Measurements from ENCODE around the gene DNAJA3.

DNAJA3 gene

DNA sequence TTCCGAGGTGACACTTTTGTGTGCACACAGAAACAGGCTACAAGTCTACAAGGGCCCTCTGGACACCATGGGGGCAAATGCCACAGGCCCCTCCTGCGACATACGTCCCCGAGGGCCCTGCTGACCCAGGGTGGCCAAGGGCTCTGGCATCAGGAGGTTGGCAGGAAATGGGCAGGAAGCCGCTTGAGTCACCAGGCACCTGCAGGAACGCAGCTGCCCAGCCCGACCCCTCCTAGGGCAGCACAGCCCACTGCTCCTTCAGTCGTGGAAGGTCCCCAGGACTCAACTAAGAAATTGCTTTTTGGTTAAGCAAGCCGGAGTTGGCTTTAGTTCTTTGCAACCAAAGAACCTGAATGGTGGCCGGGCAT is 17.4 kb upstream of the DNAJA3 start:
- no peak for DNase-seq

DNA sequence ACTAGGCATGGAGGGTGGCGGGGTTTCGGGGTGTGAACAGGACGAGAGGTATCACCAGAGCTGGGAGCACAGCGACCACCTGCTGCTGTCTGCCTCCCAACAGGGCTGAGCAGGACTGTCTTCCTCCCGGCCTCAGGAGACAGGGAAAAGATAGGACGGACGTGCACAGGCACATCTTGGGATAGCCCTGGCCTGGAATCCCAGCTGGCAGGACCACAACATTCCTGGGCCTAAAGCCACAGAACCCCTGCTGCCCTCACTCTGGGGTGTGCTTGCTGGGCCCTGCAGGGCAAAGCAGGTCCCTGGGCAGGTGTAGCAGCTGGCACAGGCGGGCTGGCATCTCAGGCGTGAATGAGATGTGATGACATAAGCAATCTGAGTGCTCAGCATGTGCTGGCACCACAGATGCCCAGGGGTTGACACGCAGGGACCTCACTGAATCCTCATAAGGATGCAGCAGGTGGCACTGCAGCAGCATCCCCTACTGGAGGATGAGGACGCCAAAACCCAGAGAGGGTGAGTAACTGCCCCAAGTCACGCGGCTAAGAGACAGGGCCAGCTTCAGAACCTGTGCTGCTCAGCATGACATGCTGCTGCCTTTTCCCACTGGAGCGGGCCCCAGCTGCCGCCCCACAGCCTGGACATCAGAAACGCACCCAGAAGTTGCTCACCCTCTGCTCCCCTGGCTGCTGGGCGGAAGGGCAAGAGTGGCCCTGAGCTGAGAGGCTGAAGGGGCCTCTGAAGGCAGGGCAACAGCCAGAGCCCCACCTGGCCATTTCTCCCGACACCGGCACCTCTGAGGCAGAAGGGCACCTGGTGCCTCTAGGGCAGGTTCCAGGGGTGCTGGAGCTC is 16.4 kb upstream of the DNAJA3 start:
- no peak for DNase-seq

DNA sequence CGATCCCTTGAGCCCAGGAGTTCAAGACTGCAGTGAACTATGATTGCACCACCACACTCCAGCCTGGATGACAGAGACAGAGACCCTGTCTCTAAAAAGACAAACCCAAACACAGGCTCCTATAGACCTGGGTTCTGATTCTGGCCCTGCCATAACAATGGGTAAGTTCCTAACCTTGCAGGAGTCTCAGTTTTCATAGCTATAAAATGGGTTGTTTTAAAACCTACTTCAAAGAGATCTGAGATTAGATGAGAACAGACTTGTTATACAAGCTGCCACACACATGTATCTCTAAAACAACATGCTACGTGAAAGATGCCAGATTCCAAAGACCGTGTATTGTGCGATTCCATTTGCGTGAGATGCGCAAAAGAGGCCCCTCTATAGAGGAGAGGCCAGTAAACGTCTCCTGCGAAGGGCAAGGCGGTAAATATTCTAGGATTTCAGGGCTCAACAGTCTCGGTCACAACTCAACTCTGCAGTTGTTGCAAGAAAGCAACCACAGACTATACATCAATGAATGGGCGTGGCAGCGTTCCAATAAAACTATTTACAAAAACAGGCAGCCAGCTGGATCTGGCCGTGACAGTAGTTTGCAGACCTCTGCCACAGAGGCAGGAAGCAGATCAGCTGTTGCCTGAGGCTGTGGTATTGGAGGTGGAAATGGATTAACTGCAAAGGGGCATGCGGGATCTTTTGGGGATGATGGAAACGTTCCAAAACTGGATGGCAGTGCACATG is 15.2 kb upstream of the DNAJA3 start:
- no peak for DNase-seq

DNA sequence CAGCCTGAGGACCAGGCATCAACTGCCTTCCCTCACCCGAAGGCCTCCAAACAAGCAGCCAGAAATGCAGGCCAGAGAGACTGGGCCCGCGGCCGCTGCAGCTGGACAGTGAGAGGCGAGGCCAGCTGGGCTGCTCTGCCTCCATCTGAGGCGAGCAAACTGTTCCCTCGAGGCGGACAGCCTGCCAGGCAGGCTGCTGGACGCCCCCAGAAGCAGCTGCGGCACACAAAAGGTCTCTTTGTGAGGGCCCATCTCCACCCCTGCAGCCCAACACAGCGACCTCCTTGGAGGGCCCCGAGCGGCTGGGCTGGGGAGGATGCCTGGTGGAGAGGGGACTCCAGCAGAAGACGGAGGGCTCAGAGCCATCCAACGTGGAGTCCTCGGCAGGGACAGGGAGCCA is 14.0 kb upstream of the DNAJA3 start:
- no peak for DNase-seq

DNA sequence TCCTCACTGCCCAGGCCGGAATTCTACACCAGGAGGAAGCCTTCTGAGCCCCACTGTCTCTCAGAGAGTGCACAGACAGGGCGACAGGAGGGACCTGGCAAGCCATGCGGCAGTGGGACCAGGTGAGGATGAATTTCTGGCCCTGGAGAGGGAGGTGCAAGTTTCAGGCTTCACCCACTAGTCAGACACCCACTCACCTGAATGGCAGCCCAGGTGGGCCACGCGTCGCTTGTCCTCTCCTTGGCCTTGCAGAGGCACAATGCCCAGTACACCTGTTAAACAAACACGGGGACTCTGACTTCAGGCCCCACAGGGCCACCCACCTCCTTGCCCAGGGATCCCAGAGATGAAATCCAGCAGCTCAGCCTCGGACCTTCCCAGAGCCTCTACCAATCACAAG is 13.5 kb upstream of the DNAJA3 start:
- no peak for DNase-seq

DNA sequence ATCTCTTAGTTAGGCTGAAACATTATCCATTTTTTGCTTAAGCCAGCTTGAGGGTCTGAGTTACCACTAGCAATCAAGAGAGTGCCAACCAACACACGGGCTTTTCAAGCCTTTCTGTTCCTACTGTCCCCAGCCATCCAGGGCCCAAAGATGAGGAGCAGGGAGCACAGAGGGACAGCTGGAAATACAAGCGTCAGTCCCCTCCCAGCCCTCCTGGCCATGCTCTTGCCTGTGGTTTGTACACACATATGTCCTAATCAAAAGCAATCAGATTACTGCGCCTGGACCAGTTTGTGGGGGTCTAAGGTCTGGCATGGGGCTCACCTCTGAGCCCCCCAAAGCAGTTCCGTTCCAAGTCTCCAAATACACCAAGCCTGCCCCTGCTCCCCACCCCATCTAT is 12.8 kb upstream of the DNAJA3 start:
- DNase-seq: no peak

DNA sequence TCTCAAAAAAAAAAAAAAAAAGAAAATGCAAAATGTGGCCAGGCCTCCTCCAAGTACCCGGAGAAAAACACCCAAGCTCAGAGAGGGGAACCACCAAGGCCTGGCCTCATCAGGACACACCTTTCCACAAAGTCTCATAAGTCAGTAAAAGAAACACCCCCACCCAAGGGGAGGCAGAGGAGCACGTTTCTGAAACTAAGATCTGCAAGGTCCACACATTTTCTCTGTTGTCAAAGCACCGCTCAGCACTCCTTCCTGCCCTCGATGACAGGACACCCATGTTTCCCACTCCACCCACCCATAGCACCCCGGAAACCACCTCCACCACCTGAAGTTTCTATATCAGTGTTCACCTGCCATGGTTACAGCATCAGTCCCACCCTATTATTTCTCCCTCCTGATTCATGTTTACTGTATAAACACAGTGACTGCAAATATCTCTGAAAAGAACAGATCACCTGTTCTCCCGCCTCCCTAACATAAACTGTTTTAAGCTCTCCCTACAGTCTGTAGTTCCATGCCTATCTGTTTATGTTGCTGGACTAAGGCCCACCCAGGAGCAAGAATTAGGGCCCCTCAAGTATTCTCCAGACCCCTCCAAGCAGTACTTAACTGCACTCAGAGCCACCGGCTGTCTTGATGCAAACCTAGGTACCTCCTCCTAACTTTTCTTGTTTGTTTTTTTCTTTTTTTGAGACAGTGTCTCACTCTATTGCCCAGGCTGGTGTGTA is 11.3 kb upstream of the DNAJA3 start:
- no peak for DNase-seq

DNA sequence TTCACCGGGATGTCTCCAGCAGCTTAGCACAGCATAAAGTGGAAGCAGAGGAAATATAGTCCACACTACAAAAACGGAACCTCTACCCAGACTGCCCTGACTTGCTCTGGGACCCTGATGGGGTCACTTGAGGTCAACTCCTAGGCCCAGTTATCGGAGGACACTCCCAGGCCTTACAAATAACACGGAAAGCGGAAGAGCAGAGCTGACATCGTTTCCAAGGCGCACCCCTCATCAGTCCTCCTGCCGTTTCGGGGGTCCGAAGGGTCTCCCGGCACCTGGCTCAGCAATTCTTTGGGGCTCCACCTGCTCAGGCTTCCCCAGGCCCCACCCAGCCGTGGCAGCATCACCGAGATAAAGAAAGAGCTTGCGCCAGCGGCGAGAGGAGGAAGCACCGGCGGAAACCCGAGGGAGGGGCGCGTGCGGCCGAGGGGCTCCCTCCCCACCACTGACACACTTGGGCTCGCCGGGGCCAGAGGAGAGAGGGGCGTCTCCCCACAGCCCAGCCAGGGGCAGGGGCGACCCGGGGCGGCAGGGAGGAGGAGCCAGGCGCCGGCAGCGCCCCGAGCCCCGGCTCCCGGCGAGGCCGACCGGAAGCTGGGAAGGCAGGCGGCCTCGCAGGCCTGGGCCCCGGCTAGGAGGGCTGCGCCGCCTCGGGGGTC is 10.0 kb upstream of the DNAJA3 start:
- no peak for DNase-seq

DNA sequence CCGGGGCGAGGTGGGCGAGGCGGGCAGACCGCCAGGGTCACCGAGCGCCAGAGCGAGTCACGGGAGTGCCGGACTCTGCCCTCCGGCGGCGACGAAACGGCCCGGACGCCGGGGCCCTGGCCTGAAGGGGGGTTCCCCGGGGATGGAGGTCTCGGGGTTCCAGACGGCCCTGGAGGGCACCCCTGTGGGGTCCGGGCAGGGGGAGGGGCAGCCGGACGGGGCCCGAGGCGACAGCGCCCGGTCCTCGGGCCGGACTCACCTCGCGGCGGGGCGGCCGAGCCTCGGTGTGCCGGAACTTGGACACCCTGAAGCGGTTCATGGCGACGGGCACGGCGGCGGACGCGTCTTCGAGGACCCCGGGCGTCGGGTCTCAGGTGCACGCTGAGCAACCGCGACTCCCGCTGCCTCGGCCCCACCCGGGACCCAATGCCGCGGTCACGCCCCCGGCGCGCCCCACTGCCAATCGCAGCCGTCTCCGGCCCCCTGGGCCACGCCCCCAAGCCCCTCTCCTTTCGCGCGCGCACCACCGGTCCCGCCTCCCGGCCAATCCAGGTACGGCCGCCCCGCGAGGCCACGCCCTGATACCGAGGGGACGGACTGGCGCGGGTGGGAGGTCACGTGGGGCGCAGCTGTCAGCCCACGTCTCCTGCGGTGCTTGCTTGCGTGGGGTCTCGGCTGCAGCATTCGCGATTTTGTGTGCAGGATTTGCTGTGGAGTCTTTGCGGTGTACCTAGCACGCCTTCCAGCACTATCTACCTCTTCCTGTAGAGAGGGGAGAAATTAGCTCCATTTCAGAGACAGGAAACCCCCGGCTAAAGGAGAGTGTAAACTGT is 9.3 kb upstream of the DNAJA3 start, which contains the start of gene CORO7:
CORO7 (minus strand) TSS at position 397 of the 833 bp plus-strand sequence; CDS start at position 319, 78 bp downstream.
- peak; percentile 46 for DNase-seq

DNA sequence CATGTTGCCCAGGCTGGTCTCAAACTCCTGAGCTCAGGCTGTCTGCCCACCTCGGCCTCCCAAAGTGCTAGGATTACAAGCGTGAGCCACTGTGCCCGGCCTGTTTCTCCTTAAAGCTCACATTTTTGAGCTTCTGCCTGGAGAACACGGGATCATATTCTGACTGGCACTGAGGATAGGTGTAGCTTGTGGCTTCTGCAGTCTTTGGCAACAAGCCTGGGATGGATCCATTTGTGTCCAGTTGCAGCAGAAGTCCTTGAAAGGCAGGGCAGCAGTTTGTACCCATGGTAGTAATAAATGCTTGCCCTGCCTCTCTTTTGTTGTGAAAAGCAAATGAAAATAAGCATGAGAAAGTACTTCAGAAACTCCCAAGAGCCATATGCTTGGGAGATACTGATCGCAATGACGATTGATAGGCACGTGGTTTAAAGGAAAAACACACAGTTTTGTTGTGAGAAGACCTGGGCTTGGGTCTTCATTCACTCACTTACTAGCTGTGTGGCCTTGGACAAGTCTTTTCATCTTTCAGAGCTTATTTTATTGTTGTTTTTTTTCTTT is 6.2 kb upstream of the DNAJA3 start:
- DNase-seq: no peak

DNA sequence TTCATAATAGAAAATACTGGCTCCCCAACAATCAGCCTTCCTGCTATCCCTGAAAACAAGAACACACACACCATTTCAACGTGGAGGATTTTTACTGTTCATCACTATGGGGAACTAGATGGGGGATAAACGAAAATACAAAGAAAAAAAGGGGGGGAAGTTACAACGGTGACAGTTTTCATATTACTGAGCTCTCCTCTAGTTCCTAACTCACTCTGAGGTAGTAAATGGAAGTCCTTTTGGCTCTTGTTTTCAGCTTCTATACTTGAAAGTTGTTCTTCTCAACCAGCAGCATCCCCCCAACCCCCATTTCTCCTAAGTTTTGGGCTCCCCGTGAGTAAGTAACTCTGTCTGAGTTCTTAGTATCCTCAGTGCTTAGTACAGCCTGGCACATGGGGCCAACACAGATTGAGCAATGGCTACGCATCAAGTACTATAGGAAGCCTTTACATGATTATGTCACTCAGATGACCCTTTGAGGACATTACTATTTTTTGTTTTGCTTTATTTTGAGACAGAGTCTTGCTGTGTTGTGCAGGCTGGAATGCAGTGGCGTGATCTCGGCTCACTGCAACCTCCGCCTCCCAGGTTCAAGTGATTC is 5.1 kb upstream of the DNAJA3 start:
- DNase-seq: no peak

DNA sequence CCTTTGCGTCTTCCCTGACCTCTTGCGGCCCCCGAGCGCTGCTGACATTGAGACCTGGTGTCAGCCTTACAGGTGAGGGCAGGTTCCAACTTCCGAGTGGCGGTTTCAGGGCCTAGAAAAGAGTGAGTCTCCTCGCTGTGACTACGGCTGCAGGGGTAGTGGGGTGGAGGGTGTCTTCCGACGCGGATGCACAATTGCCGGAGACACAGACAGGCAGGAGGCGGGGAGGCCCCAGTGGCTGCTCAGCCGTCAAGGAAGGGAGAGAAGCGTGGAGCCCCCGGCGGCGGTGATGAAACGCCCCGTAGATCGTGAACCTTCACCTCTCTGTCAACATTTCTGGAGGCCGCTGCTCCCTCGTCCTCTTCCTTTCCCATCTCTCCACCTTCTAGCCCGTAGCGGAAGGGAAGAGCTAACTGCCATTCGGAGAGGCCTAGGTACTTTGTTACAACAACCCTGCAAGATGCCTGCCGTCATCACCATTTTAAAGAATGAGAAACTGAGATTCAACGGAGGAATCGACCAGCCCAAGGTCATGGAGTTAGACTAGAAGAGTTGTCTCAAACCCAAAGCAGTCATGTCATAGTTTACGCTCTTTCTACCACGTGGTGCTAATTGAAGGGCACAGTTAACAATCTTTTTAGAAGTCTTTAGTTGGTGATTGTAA is 485 bp downstream of the DNAJA3 start:
- no peak for DNase-seq

DNA sequence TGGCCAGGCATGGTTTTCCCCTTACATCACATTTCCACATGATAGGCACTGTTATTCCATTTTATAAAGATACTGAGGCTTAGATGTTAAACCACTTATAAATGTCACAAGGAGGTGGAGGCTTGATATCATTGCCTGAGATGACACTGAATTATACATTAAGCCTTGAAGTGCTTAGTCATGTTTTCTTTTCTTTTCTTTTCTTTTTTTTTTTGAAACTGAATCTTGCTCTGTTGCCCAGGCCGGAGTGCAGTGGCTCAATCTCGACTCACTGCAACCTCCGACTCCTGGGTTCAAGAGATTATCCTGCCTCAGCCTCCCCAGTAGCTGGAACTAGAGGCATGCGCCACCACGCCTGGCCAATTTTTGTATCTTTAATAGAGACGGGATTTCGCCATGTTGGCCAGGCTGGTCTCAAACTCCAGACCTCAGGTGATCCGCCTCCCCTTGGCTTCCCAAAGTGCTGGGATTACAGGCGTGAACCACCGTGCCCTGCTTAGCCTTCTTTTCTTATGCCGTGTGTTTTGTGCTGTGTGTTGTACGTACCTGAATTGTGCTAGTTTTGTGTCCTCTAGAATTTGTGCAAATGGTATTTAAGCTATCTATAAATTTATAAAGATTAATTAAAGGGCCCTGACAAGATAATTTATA is 1.2 kb downstream of the DNAJA3 start:
- no peak for DNase-seq

DNA sequence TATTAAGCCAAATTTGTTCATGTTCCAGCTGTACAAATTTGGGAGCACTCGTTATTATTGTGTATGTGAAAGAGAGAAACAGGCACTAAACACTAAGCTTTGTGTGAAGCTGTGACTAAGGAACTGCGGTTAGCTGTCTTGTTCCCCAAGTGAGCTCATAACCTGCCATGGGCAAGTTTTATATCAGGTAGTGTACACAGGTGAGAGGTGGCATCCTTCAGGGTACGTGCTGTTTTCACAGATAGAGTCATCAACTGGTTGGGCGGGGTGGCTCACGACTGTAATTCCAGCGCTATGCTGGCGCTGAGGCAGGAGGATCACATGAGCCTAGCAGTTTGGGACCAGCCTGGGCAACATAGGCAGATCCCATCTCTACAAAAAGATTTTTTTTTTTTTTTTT is 2.8 kb downstream of the DNAJA3 start:
- no peak for DNase-seq

DNA sequence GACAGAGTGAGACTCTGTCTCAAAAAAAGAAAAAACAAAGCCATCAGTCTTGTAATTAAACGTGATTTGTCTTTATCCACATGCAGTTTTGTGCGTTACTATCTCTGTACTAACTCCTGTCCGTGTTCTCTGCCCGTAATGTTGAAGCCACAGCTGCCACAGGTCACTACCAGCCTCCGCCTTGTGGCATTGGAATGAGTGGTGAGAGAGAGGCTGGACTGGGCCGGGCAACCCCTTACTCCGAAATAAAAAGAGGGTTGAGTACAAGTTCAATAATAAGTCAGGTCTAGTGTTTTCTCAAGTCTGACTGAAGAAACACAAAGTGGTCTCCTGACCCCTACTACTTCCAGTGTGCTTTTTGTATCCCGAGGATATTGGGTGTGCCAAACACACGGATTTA is 5.4 kb downstream of the DNAJA3 start:
- DNase-seq: no peak

DNA sequence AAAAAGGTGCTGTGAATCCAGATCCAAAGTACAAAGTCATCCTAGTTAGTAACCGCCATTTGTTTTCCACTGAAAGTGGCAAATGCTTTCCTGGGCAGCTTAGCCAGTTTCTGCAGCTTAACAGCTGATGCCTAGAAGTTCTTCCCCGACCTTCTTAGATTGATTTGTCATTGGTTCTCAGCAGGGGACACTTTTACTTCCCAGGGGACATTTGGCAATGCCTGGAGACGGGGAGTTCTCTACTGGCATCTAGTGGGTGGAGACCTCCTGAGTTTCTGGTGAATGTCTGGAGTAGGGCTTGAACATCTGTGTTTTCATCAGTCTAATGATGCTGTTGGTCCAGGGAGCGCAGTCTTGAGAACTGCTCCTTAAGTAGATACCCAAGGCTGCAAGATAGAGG is 7.6 kb downstream of the DNAJA3 start:
- DNase-seq: no peak

DNA sequence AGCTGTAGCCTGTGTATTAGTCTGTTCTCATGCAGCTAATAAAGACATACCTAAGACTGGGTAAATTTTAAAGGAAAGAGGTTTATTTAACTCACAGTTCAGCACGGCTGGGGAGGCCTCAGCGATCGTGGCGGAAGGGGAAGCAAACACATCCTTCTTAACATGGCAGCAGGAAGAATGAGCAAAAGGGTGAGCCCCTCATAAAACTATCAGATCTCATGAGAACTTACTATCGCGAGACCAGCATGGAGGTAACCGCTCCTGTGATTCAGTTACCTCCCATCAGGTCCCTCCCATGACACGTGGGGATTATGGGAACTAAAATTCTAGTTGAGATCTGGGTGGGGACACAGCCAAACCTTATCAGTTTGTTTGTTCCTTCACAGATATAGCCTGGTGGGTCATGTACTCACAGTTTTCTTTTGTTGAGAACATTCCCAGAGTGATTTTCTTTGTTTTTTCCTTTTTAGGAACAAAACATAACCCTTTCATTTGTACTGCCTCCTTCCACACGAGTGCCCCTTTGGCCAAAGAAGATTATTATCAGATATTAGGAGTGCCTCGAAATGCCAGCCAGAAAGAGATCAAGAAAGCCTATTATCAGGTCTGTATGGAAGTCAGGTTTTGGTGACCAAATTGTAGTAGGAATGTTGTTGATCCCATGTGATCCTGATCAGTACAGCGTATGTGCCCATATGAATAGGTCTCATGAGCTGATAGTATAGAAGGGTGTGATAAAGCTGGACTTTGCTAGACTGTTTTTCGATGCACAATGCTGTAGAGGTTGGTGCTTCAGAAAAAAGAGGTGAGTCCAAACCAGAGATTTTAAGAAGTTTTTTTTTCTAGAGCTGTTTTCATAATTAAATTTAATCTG is 8.5 kb downstream of the DNAJA3 start:
- no peak for DNase-seq

DNA sequence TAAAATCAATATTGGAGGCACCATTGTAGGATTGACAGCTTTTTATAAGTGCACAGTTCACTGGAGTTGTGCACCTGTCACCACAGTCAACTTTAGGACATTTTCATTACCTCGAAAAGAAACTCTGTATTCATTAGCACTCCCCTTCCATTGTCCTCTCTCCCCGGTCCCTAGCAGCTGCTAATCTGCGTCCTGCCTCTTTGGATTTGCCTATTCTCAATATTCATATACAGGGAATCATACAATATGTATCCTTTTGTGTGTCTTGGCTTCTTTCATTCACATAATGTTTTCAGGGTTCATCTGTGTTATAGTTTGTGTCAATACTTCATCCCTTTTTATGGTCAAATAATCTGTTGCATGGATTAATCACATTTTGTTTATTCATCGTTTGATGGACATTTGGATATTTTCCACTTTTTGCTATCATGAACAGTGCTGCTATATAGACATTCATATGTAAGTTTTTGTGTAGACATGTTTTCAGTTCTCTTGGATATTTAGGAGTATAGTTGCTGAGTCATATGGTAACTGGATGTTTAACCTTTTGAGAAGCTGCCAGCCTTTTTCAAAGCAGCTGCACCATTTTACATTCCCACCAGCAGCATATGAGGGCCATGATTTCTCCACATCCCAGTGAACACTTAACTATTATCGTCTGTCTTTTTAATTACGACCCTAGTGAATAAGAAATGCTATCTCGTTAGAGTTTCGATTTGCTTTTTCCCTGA is 9.8 kb downstream of the DNAJA3 start:
- no peak for DNase-seq

DNA sequence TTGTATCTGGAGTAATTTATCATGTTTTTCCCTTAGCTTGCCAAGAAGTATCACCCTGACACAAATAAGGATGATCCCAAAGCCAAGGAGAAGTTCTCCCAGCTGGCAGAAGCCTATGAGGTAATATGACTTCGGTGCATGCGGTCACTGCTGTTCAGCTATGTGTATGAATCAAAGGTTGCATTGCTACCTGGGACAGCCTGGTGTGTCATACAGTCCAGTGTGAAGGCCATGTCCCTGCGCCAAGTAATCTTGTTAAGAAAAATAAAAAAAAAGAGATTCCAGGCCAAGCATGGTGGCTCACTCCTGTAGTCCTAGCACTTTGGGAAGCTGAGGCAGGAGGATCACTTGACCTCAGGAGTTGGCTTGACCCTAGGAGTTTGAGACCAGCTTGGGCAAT is 11.7 kb downstream of the DNAJA3 start:
- DNase-seq: no peak

All from NCI-H2081 treated with DMSO at 0.1 percent for 48 hours (cell line).